H9 (cell line): Measurements from ENCODE around the gene CRELD2. TPM values are rescaled to one million over a fixed set of nuclear protein-coding genes. Genes with fewer than 3 reads are reported as not detected.

Experiments used
- DNase-seq: peaks from one replicate; pipeline ENCODE4 v3.0.0-alpha.2; 2017
- H2AFZ ChIP-seq: one replicate; pipeline ENCODE4 v1.6.1; 2013; ENCODE audit warnings: mild to moderate bottlenecking, low read length, control low read depth, moderate library complexity
- H2AK5ac ChIP-seq: 2 replicates; pipeline ENCODE4 v1.6.1; 2013; ENCODE audit warnings: low read length, control low read depth, mixed read lengths; ENCODE audit not compliant: insufficient read length
- H2BK120ac ChIP-seq: one replicate; pipeline ENCODE4 v1.6.1; 2013; ENCODE audit warnings: low read depth, mild to moderate bottlenecking, low read length, control low read depth, inconsistent platforms; ENCODE audit not compliant: poor library complexity, severe bottlenecking
- H2BK12ac ChIP-seq: 2 replicates; pipeline ENCODE4 v1.6.1; 2013; ENCODE audit warnings: low read length, control low read depth, mixed read lengths, low read depth; ENCODE audit not compliant: insufficient read length
- H2BK15ac ChIP-seq: 2 replicates; pipeline ENCODE4 v1.6.1; 2013; ENCODE audit warnings: low read depth, low read length, control low read depth
- H2BK20ac ChIP-seq: one replicate; pipeline ENCODE4 v1.6.1; 2013; ENCODE audit warnings: low read depth, mild to moderate bottlenecking, low read length, control low read depth, inconsistent platforms; ENCODE audit not compliant: poor library complexity, severe bottlenecking
- H2BK5ac ChIP-seq: 2 replicates; pipeline ENCODE4 v1.6.1; 2013; ENCODE audit warnings: low read length, control low read depth, mixed read lengths; ENCODE audit not compliant: insufficient read length
- H3K14ac ChIP-seq: 2 replicates; pipeline ENCODE4 v1.6.1; 2013; ENCODE audit warnings: low read length, control low read depth; ENCODE audit not compliant: insufficient read depth
- H3K18ac ChIP-seq: 2 replicates; pipeline ENCODE4 v1.6.1; 2013; ENCODE audit warnings: low read depth, mild to moderate bottlenecking, mixed read lengths, low read length, control low read depth; ENCODE audit not compliant: insufficient read length
- H3K23ac ChIP-seq: 2 replicates; pipeline ENCODE4 v1.6.1; 2013; ENCODE audit warnings: low read length, control low read depth, mixed read lengths, low read depth; ENCODE audit not compliant: insufficient read length
- H3K23me2 ChIP-seq: 2 replicates; pipeline ENCODE4 v1.6.1; 2013; ENCODE audit warnings: low read depth, mild to moderate bottlenecking, mixed read lengths, low read length, control low read depth; ENCODE audit not compliant: insufficient read length, poor library complexity, severe bottlenecking
- H3K27ac ChIP-seq: 2 replicates; pipeline ENCODE4 v1.5.1; 2013; ENCODE audit warnings: low read length, control low read depth, mixed read lengths, low read depth; ENCODE audit not compliant: insufficient read length
- H3K27me3 ChIP-seq: 2 replicates; pipeline ENCODE4 v1.6.1; 2013; ENCODE audit warnings: low read length, control low read depth, inconsistent platforms; ENCODE audit not compliant: insufficient read depth
- H3K4ac ChIP-seq: 2 replicates; pipeline ENCODE4 v1.6.1; 2013; ENCODE audit warnings: low read depth, mild to moderate bottlenecking, control low read depth, inconsistent platforms, low read length, moderate library complexity
- H3K4me1 ChIP-seq: 2 replicates; pipeline ENCODE4 v1.6.1; 2013; ENCODE audit warnings: low read length, control low read depth, inconsistent platforms; ENCODE audit not compliant: insufficient read depth
- H3K4me2 ChIP-seq: 2 replicates; pipeline ENCODE4 v1.6.1; 2013; ENCODE audit warnings: low read length, control low read depth, mixed read lengths; ENCODE audit not compliant: insufficient read length, insufficient read depth
- H3K56ac ChIP-seq: 2 replicates; pipeline ENCODE4 v1.6.1; 2013; ENCODE audit warnings: low read depth, mild to moderate bottlenecking, mixed read lengths, low read length, control low read depth; ENCODE audit not compliant: insufficient read length
- H3K79me1 ChIP-seq: 2 replicates; pipeline ENCODE4 v1.6.1; 2013; ENCODE audit warnings: low read depth, mild to moderate bottlenecking, moderate library complexity, low read length, control low read depth, inconsistent platforms; ENCODE audit not compliant: insufficient read depth, poor library complexity, severe bottlenecking
- H3K79me2 ChIP-seq: 2 replicates; pipeline ENCODE4 v1.6.1; 2013; ENCODE audit warnings: low read length, control low read depth, inconsistent platforms; ENCODE audit not compliant: insufficient read depth
- H3K9ac ChIP-seq: 2 replicates; pipeline ENCODE4 v1.6.1; 2013; ENCODE audit warnings: low read length, control low read depth, mixed read lengths; ENCODE audit not compliant: insufficient read length; ENCODE audit errors: extremely low read depth
- H3K9me3 ChIP-seq: one replicate; pipeline ENCODE4 v1.6.1; 2013; ENCODE audit warnings: low read depth, low read length, inconsistent platforms; ENCODE audit not compliant: control insufficient read depth
- H3T11ph ChIP-seq: one replicate; pipeline ENCODE4 v1.6.1; 2013; ENCODE audit warnings: mild to moderate bottlenecking, low read length, control low read depth, inconsistent platforms
- H4K20me1 ChIP-seq: one replicate; pipeline ENCODE4 v1.6.1; 2013; ENCODE audit not compliant: control insufficient read depth, insufficient read length, insufficient read depth
- H4K5ac ChIP-seq: 2 replicates; pipeline ENCODE4 v1.6.1; 2013; ENCODE audit warnings: low read depth, mild to moderate bottlenecking, mixed read lengths, low read length, control low read depth; ENCODE audit not compliant: insufficient read length
- H4K8ac ChIP-seq: replicated peaks from 2 replicates; pipeline ENCODE4 v1.6.1; 2013; ENCODE audit warnings: low read length, control low read depth, mixed read lengths, low read depth; ENCODE audit not compliant: insufficient read length
- H4K91ac ChIP-seq: 2 replicates; pipeline ENCODE4 v1.6.1; 2013; ENCODE audit warnings: low read depth, mild to moderate bottlenecking, moderate library complexity, mixed read lengths, low read length, control low read depth; ENCODE audit not compliant: insufficient read length
- H3K27ac Mint-ChIP-seq, 3 experiments: 2 replicates in 2 of 3; 3 replicates in 1 of 3; pipeline ENCODE4 v1.8.0; 2020 to 2021; ENCODE audit warnings: mixed read lengths in 3 of 3, mild to moderate bottlenecking in 1 of 3, moderate library complexity in 1 of 3
- H3K27me3 Mint-ChIP-seq: 2 replicates; pipeline ENCODE4 v1.8.0; 2021; ENCODE audit warnings: low read depth, mild to moderate bottlenecking, moderate library complexity, mixed read lengths
- H3K36me3 Mint-ChIP-seq, 3 experiments: 2 replicates in 2 of 3; 3 replicates in 1 of 3; pipeline ENCODE4 v1.8.0; 2020 to 2021; ENCODE audit warnings: low read depth in 3 of 3, mixed read lengths in 3 of 3; ENCODE audit not compliant: insufficient read depth in 1 of 3
- H3K4me1 Mint-ChIP-seq, 2 experiments: 2 replicates each; pipeline ENCODE4 v1.8.0; 2020; ENCODE audit warnings: mixed read lengths in 2 of 2
- H3K4me3 Mint-ChIP-seq, 2 experiments: 2 replicates in 1 of 2; 3 replicates in 1 of 2; pipeline ENCODE4 v1.8.0; 2020 to 2021; ENCODE audit warnings: mild to moderate bottlenecking in 2 of 2, mixed read lengths in 2 of 2, moderate library complexity in 1 of 2
- H3K9me3 Mint-ChIP-seq, 2 experiments: 2 replicates in 1 of 2; 3 replicates in 1 of 2; pipeline ENCODE4 v1.8.0; 2020; ENCODE audit warnings: mild to moderate bottlenecking in 2 of 2, mixed read lengths in 2 of 2, moderate library complexity in 1 of 2
- CTCF ChIP-seq: fragments of 200-600 bp; sonication (generic); conservative IDR thresholded peaks from 3 replicates; pipeline ENCODE4 v1.8.0; 2021; ENCODE audit warnings: antibody characterized with exemption, mild to moderate bottlenecking
- WGBS: extraction: QIAGEN DNeasy Blood & Tissue Kit; methylation state at CpG from one replicate; pipeline ENCODE4 v1.1.7; 2013; ENCODE audit warnings: missing lambda C conversion rate, low lambda C conversion rate, mixed read lengths; ENCODE audit not compliant: insufficient read length; ENCODE audit errors: extremely low coverage; 5-methylcytosine and 5-hydroxymethylcytosine counted together
- total RNA-seq: library from RNA; stranded (reverse); gene quantifications from 2 replicates; pipeline ENCODE4 v1.2.1, GENCODE V29; 2021

Gene CRELD2
- total RNA-seq, 1 experiment from 2014 or later, result 34.7 TPM

GRCh38 chr22:49921508-49922278 lies 3.3 kb downstream of the CRELD2 start:
- no peak overlapping the region for H4K8ac ChIP-seq
- no peak overlapping the region for H3K9ac ChIP-seq

More at GRCh38 chr22:49921508-49922278, 3.3 kb downstream of the CRELD2 start:
- Histone ChIP-seq H3K23ac (no peak overlapping the region), H3K9me3 (no peaks in the 10 kb centered on the region), H4K20me1 (no peaks in the 10 kb centered on the region), H3K14ac (no peak overlapping the region), H3K27me3 (no peaks in the 10 kb centered on the region), H2BK5ac (no peak overlapping the region), H2BK20ac (no peak overlapping the region), H2BK15ac (no peak overlapping the region), H3K23me2 (peaks cover 9% of the 10 kb centered on the region), H4K91ac (no peak overlapping the region), H2AK5ac (no peak overlapping the region), H3K79me1 (no peaks in the 10 kb centered on the region), H3K4me2 (no peak overlapping the region), H4K5ac (no peak overlapping the region), H3K27ac (no peak overlapping the region), H3T11ph (no peak overlapping the region), H3K18ac (no peak overlapping the region), H3K4me1 (no peaks in the 10 kb centered on the region), H3K79me2 (no peaks in the 10 kb centered on the region; the same call in 1 of the 2 replicates), H2AFZ (no peak overlapping the region), H2BK120ac (no peak overlapping the region), H3K56ac (no peak overlapping the region), H2BK12ac (no peak overlapping the region), H3K4ac (no peak overlapping the region)
- Mint-ChIP-seq H3K27ac (peak overlapping the region in 2 of 3 experiments; percentile 24 to 76; a peak in 1 of 7 replicates), H3K9me3 (no peaks in the 10 kb centered on the region), H3K4me3 (no peak overlapping the region), H3K27me3 (peaks cover 2% of the 10 kb centered on the region; the same call in 1 of the 2 replicates), H3K36me3 (peaks cover 0 to 27% (median 11%) of the 10 kb centered on the region in 3 experiments; a peak in 6 of 7 replicates), H3K4me1 (peaks cover 8% of the 10 kb centered on the region in 2 experiments)
- no peak for TF ChIP-seq CTCF
- WGBS, result no CpG with 5 or more reads among the region's 35 CpGs
- no peak for DNase-seq
